IPS DF 4.7 (cell line): ENCODE results near the gene DNAAF3.
"Not testable (repeated sequence)": the region's sequence is repeated elsewhere in the genome, so short reads cannot be mapped to it uniquely, and the experiment has no call there.

ENCODE experiments used
- DNase-seq: peaks from one replicate; pipeline ENCODE4 v3.0.0-alpha.2; 2013; ENCODE audit warnings: low spot score; ENCODE audit errors: extremely low read depth

Gene DNAAF3

DNA sequence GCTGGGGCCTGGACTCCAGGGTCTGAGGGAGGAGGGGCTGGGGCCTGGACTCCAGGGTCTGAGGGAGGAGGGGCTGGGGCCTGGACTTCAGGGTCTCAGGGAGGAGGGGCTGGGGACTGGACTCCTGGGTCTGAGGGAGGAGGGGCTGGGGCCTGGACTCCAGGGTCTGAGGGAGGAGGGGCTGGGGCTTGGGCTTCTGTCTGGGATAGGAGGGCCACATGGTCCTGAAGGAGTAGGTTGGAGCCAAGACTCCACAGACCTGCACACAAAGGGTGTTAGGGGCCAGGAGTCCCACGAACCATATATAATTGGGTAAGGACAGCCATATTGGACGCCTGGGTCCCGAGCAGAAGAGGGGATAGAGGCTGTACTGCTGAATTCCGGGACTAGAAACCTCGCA, 10.6 kb downstream of the DNAAF3 start:
- not testable (repeated sequence) for DNase-seq

DNA sequence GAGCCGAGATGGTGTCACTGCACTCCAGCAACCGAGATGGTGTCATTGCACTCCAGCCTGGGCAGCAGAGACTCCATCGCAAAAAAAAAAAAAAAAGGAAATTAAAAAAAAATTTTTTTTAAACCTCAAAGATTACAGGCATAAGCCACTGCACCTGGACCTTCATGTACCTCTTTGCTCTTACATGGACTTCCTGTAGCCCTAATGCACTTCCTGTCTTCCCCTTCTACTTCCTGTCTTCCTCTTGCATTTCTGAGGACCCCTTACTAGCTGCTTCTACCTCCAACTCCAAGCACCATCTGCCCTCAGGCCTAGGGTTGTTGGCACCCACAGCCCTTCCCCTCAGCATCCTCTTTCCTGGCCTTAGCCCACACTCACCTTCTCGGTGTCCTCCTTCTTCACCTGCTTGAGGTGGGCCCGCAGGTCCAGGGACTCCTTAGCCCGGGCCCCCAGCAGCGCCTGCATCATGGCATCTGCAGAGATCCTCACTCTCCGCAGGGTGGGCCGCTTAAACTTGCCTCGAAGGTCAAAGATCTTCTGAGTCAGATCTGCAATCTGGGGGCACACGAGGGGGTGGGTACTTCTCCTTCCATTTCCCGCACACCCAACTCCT, 12.7 kb downstream of the DNAAF3 start:
- no peak for DNase-seq

DNA sequence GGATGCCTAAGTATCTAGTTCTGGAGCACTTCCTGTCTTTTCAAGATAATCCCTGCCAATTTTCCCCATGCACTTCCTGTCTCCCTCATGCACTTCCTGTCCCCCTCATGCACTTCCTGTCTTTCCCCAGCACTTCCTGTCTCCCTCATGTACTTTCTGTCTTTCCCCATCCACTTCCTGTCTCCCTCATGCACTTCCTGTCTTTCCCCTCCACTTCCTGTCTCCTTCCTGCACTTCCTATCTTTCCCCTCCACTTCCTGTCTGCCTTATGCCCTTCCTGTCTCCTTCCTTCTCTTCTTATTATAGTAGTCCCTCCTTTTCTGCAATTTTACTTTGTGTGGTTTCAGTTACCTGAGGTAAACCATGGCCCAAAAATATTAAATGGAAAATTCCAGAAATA, 14.4 kb downstream of the DNAAF3 start:
- no peak for DNase-seq

DNA sequence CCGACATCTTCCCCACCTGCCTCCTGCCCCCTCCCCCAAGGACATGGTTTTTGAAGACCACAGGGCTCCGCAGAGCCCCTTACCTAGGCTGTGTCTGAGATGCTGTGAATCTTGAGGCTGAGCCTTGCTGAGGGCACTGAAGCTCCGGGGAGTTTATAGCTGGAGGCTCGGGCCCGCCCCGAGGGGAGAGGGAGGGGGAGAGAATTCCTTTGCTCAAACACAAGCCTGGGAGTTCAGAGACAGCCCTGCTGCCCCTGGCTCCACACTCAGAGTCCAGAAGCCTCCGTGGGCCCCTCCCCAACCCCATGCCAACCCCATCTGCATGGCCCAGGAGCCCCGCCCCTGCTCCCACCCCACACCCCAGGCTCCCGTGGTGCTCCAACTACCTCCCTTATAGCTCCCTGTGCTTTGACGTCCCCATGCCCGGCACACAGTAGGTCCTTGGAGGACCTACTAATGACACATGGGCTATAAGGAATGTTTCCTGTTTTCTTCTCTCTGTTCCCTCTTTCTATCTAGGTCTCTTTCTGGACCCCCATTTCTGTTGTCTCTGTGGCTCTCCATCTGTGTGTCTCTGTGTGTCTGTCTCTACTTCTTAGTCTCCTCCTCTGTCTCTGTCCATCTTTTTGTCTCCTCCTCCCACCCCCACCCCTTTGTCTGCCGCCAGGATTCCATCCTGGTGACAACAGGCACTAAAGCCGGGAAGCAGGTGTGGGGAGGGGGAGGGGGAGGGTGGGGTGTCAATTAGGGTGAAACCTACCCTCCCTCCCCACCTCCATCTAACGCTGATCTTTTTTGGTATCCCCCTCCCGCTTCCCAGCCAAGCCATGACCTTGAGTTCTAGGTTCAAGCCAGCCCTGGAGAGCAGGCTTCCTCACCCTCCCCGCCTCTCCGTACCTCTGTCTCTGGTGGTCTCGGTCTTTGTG, 17.1 kb downstream of the DNAAF3 start, which contains the start of gene TNNT1:
Gene TNNT1 (minus strand): TSS at position 129 of the 926 bp plus-strand sequence. CDS start 2,049 bp downstream, outside the sequence.
- DNase-seq: no peak

DNA sequence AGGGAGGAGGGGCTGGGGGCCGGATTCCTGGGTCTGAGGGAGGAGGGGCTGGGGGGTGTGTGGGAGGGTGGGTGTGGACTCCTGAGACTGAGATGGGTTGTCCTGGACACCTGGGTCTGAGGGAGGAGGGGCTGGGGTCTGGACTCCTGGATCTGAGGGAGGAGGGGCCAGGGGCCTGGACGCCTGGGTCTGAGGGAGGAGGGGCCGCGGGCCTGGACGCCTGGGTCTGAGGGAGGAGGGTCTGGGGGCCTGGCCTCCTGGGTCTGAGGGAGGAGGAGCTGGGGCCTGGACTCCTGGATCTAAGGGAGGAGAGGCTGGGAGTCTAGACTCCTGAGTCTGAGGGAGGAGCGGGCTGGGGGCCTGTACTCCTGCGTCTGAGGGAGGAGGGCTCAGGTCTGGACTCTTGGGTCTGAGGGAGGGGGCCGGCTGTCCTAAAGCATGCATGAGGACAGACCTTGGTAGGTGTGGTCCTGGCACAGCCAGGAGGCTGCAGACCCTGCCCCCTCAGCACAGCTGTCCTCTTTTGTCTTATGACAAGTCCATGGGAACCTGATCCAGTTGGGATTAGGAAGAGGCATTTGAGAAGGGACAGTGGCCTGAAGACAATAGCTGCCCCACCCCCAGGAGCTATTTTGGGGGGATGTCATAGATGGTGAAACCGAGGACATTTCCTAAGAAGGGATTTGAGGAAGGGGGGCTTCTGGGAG, 18.7 kb downstream of the DNAAF3 start:
- DNase-seq: no peak

DNA sequence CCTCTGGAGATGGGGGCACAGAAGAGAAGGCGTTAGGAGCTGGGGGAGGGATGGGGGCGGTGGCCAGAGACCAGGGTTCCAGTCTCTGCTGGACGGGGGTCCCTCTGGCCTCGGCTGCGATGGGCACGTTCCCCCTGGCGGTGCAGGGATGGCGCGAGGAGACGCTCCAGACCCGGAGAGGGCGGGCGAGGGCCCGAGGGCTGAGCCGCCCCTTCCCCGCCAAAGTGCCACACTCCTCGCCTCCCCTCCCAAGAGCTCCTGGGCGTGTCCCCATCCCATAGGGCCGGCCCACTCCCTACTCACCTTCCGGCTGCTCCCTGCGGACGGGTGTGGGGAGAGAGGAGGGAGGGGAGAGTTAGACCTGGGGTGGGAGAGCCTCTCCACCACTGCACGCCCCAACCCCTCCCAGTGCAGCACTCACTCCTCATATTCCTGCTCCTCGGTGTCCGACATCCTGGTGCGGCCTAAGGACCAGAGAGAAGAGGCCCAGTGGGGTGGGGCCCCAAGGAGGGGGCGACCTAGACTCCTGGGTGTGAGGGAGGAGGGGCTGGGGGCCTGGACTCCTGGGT, 19.6 kb downstream of the DNAAF3 start:
- DNase-seq: no peak

DNA sequence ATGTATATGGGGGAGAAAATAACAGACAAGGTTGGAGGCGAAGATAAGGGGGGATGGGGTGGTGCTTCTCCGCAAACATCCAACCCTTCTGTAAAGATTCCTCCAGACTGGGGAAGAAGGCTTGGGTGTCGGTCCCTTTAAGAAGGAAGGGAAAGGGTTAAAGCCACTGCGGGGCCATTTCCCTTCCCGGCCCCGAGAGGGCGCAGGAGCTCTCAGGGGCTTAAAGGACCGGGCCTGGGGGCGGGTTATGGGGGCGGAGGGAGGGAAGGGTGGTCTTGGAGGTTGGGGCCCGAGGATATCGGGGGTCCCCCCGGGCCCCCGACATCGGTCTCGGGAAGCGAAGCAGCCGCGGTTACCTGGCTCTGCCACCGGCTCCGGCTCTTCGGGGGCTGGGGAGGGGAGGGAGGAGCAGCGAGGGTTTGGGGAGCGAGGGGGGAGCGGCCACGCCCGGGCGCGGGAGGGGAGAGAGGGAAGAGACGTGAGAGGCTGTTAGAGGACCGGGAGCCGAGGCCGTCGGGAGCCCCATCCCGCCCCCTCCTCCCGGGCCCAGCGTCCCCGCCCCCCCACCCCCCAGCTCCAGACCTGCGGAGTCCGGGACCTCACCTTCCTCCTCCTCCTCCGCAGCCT, 20.2 kb downstream of the DNAAF3 start:
- no peak for DNase-seq

DNA sequence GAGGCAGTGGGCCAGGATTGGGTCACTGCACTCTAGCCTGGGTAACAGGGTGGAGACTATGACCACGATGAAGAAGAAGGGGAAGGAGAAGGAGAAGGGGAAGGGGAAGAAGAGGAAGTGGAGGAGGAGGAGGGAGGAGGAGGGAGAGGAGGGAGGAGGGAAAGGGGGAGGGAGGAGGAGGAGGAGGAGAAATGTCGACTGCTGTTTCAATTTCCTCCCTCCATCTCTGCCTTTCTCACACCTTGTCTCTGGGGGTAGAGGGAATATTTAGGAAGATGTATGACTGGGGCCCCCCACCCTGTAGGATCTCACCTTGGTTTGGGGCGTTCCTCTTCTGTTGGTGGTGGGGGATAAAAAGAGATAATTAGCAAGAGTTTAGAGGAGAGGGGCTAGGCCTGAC, 21.2 kb downstream of the DNAAF3 start:
- DNase-seq: no peak

DNA sequence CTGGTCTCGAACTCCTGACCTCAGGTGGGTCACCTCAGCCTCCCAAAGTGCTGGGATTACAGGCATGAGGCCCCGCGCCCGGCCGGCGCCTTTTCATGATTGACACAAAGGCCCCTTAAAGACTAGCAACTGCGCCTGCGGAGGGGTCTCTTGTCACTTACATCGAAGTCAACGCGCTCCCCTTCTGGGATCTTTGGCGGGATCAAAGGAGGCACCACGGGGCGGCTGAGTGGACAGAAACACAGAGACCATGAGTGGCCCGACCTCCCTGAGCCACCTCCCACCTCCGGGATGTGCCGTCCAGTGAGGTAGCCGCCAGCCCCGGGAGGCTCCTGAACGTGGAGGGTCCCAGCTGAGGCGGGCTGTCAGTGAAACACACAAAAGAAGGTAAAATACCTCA, 24.7 kb downstream of the DNAAF3 start:
- DNase-seq: no peak

DNA sequence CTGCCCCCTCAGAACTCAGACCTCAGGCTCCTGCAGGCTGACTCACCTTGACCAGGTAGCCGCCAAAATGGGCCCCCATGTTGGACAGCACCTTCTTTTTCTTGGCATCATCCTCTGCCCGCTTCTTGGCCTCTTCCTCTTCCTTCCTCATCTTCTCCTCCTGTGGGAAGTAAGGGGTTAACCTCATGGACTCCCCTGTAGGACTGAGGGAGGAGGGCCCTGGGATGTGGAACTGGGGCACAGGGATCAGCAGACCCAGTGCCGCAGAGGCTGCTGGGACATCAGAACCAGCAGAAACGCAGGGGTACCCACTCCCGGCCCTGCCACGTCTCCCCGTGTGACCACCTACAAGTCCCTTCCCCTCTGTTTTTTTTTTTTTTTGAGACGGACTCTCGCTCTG, 28.5 kb downstream of the DNAAF3 start:
- DNase-seq: no peak

DNA sequence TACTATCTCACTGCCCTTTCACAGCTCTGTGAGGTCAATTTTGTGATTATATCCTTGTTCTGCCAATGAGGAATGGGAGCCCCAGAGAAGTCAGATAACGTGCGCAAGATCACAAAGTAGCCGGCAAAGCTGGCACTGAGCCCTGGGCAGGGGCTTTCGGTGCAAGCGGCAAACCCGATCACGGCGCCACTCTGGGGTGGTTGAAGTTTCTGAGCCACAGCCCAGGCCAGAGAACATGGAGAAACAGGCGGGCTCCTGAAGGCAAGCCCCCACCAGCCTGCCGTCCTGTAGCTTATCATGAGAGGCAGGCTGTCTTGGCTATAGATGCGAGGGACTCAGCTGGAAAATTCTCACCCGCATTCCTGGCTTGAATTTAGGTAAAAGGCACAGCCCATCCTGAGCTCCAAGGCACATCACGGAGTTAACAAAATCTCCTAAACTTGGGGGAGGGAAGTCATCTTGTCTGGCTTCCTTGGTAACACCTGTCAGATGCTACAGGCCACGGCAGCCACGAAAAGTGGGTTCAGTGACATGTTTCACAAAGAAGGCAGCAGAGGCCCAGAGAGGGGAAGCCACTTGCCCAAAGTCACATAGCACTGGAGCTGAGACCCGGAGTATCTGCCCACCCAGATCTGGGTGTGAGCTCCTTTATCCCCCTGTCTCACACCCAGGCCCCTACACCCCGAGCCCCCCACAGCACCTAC, 29.9 kb downstream of the DNAAF3 start:
- DNase-seq: no peak

DNA sequence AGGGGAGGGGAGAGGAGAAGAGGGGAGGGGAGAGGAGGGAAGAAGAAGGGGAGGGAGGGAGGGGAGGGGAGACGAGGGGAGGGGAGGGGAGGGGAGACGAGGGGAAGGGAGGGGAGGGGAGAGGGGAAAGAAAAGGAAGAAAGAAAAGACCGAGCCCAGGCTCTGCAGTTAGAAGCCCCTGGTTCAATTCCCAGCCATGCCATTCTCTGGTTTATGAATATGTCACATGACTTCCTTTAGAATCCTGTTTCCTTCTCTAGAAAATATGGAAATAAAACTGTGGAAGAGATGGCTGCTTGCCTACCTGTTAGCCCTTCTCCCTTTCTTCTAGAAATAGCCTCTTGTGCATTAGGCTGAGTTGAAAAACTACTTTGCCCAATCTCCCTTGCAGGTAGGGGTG, 31.7 kb downstream of the DNAAF3 start:
- no peak for DNase-seq

DNA sequence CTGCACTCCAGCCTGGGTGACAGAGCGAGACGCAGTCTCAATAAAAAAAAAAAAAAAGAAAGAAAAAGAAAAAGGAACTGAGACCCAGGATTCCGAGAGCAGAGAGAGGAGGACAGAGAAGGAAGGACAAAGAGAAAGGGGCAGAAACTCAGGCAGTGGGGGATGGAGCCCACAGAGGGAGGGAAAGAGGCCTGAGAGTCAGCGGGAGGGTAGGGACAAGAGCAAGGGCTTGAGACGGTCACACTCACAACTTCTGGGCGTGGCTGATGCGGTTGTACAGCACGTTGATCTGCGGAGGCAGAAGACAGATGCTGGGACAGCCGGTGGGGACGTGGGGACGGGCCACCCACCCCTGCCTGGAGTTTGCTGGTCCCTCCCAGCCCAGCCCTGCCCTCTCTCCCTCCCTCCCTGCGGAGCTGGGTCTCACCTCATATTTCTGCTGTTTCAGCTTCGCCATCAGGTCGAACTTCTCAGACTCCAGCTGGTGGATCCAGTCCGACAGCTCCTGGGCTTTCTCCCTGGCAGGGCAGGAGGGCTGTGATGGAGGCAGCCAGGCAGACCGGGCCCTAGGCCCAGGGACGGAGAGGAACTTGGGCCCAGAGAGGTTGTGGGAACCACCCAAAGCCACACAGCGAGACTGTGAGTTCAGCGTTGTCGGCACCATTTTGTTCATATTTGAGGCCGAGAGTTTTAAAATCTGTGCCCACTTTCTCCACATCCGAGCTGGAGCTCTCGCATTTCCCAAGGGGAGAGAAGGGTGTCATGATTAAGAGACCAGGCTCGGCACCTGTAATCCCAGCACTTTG, 32.6 kb downstream of the DNAAF3 start:
- no peak for DNase-seq

DNA sequence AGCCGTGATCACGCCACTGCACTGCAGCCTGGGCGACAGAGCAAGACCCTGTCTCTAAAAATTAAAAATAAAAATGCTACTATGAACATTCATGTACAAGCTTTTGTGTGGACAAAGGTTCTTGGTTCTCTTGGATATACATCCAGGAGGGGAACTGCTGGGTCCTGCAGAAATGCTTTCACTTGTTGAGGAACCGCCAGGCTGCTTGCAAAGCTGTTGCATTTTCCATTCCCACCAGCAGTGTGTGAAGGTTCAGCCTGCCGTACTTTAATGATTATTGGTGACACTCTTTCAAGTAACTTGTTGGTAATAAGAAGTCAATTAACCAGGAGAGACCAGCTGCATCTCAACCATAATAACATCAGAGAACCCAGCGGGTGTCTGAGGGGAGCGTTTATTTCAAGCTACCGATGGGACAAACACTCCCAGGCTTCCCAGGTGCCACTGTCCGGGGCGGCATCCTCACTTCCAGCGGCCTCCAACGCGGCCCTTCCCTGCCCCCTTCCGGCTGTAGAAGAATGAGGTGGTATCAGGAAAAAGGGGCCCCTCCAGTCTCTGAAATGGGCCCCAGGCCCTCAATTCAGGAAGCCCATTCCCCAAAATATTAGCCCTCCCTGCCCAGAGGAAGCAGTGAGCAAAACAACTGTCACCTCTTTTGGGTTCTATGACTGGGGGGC, 33.8 kb downstream of the DNAAF3 start:
- DNase-seq: no peak

DNA sequence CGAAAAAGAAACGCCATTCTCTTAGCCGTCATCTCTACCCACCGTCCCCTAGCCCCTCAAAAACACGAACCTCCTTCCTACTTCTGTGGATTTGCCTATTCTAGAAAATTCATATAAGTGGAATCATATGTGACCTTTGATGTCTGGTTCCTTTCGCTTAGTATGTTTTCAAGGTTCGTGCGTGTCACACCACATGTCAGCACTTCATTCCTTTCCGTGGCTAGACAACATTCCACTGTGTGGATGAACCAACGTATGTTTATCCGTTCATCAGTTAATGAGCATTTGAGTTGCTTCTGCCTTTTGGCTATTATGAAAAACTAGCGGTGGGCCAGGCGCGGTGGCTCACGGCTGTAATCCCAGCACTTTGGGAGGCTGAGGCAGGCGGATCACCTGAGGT, 35.0 kb downstream of the DNAAF3 start:
- DNase-seq: no peak

DNA sequence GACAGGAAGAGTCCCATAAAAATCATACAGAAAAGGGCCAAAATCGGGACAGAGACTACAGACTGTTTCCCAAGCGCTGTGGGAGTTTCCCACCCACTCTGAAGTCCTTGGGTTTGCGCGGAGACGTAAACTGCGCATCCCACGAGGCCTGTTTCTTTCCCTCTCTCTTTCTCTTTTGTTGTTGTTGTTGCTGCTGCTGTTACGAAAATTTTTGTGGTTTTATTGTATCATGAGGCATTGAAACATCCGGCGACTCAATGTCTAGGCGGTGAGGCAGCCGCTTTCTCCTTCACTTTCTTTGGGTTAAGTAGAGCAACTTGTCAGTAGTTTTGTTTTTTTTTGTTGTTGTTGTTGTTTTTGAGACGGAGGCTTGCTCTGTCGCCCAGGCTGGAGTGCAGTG, 47.4 kb downstream of the DNAAF3 start:
- no peak for DNase-seq

DNA sequence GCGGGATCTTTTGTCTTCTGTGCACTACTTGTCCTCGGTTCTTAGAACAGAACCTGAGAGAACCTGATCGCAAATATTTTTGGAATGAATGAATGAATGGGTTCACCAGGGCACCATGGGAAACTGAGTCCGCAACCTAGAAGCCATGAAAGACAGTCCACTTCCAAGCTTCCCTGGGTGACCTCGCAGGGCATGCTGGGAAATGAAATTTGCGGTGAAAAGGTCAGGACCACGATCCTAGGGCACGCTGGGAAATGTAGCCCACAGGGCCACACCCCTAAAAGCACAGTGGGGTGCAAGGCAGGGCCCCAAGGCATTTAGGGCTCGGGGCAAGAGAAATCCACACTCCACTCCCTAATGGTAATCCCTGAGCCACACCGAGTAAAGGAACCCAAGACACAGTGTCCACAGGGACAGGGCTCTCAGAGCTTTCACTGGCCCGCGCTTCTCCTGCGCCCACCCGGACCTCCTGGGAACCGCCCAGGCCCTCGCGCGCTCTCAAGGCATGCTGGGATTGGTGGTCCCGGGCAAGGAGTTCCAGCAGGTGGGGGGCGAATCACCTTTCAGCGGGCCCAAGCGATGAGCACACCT, 47.9 kb downstream of the DNAAF3 start:
- DNase-seq: peak; percentile 98

DNA sequence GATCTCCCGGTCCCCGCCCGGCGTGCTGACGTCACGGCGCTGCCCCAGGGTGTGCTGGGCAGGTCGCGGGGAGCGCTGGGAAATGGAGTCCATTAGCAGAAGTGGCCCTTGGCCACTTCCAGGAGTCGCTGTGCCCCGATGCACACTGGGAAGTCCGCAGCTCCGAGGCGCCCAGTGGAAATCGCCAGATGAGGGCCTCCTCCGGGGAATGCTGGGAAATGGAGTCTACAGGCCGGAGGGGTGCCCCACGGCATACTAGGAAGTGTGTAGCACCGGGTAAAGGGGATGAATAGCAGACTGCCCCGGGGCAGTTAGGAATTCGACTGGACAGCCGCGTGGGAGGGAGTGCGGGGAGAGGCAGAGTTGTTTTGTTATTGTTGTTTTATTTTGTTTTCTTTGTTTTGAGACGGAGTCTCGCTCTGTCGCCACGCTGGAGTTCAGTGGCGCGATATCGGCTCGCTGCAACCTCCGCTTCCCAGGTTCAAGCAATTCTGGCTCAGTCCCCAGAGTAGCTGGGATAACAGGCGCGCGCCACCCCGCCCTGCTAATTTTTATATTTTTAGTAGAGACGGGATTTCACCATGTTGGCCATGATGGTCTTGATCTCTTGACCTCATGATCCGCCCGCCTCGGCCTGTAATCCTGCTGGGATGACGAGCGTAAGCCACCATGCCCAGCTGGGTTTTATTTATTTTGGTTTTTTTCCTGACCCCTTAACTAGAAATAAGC, 48.6 kb downstream of the DNAAF3 start:
- peak; percentile 87 for DNase-seq
